ENCODE data around the gene NKAIN2. TPM values are rescaled to one million over a fixed set of nuclear protein-coding genes. Genes with fewer than 3 reads are reported as not detected.
"Not testable (repeated sequence)": the region's sequence is repeated elsewhere in the genome, so short reads cannot be mapped to it uniquely, and the experiment has no call there.

NKAIN2 gene
- total RNA-seq, 1 experiment from 2014 or later: 2.7 TPM

- TF ChIP-seq CTCF (IDR thresholded peaks at IDR 0.05; ENCODE audit: unreplicated experiment): no peak
- POLR2A ChIA-PET: no interaction called here
- Mint-ChIP-seq H3K36me3 (ENCODE audit: insufficient read depth, unreplicated experiment) (no peaks in the 10 kb centered on the region), H3K27ac (ENCODE audit: low read depth, unreplicated experiment) (no peak overlapping the region), H3K27me3 (ENCODE audit: insufficient read depth, unreplicated experiment) (no peaks in the 10 kb centered on the region), H3K4me1 (ENCODE audit: insufficient read depth, unreplicated experiment) (no peaks in the 10 kb centered on the region), H3K4me3 (ENCODE audit: unreplicated experiment) (no peak overlapping the region), H3K9me3 (ENCODE audit: unreplicated experiment) (no peaks in the 10 kb centered on the region)
- DNase-seq (ENCODE audit: unreplicated experiment): no peak
- BruUV-seq (replicated peaks): no TSS peak
- intact Hi-C loops (cut with micrococcal nuclease): no loop called here
- CTCF ChIA-PET: no interaction called here
Measured at GRCh38 chr6:123980311-123980710, 176.6 kb downstream of the NKAIN2 start.

GRCh38 chr6:123986938-123987337, 183.3 kb downstream of the NKAIN2 start:
- H3K27me3 Mint-ChIP-seq (ENCODE audit: insufficient read depth, unreplicated experiment): no peaks in the 10 kb centered on the region
- H3K27ac Mint-ChIP-seq (ENCODE audit: low read depth, unreplicated experiment): no peak overlapping the region
- intact Hi-C loops (cut with micrococcal nuclease): no loop called here
- DNase-seq (ENCODE audit: unreplicated experiment): no peak
- ChIA-PET POLR2A (no interaction called here), CTCF (no interaction called here)
- H3K9me3 Mint-ChIP-seq (ENCODE audit: unreplicated experiment): no peaks in the 10 kb centered on the region
- H3K4me1 Mint-ChIP-seq (ENCODE audit: insufficient read depth, unreplicated experiment): no peaks in the 10 kb centered on the region
- no peaks in the 10 kb centered on the region for H3K36me3 Mint-ChIP-seq (ENCODE audit: insufficient read depth, unreplicated experiment)
- BruUV-seq (replicated peaks): no TSS peak
- no peak for TF ChIP-seq CTCF (IDR thresholded peaks at IDR 0.05; ENCODE audit: unreplicated experiment)
- H3K4me3 Mint-ChIP-seq (ENCODE audit: unreplicated experiment): no peak overlapping the region

GRCh38 chr6:123989918-123990317, 186.3 kb downstream of the NKAIN2 start:
- H3K36me3 Mint-ChIP-seq (ENCODE audit: insufficient read depth, unreplicated experiment); intact Hi-C loops (cut with micrococcal nuclease); H3K4me3 Mint-ChIP-seq (ENCODE audit: unreplicated experiment); H3K9me3 Mint-ChIP-seq (ENCODE audit: unreplicated experiment); H3K27ac Mint-ChIP-seq (ENCODE audit: low read depth, unreplicated experiment); BruUV-seq (replicated peaks); CTCF ChIA-PET; H3K4me1 Mint-ChIP-seq (ENCODE audit: insufficient read depth, unreplicated experiment); POLR2A ChIA-PET; H3K27me3 Mint-ChIP-seq (ENCODE audit: insufficient read depth, unreplicated experiment); DNase-seq (ENCODE audit: unreplicated experiment): not testable (repeated sequence)

GRCh38 chr6:123990376-123990775, 186.7 kb downstream of the NKAIN2 start:
- H3K36me3 Mint-ChIP-seq (ENCODE audit: insufficient read depth, unreplicated experiment): no peaks in the 10 kb centered on the region
- BruUV-seq (replicated peaks): no TSS peak
- no peak for TF ChIP-seq CTCF (IDR thresholded peaks at IDR 0.05; ENCODE audit: unreplicated experiment)
- intact Hi-C loops (cut with micrococcal nuclease): no loop called here
- H3K27me3 Mint-ChIP-seq (ENCODE audit: insufficient read depth, unreplicated experiment): no peaks in the 10 kb centered on the region
- peaks cover 6% of the 10 kb centered on the region for H3K4me1 Mint-ChIP-seq (ENCODE audit: insufficient read depth, unreplicated experiment)
- CTCF ChIA-PET: interaction anchor here (1.0 kb wide), 1 partner anchor 24 kb away, joined by 3 read pairs; no protein-coding TSS in a partner anchor
- H3K9me3 Mint-ChIP-seq (ENCODE audit: unreplicated experiment): no peaks in the 10 kb centered on the region
- no peak overlapping the region for H3K4me3 Mint-ChIP-seq (ENCODE audit: unreplicated experiment)
- no peak for DNase-seq (ENCODE audit: unreplicated experiment)
- no peak overlapping the region for H3K27ac Mint-ChIP-seq (ENCODE audit: low read depth, unreplicated experiment)
- POLR2A ChIA-PET: no interaction called here

- DNase-seq (ENCODE audit: unreplicated experiment): no peak
- H3K9me3 Mint-ChIP-seq (ENCODE audit: unreplicated experiment): no peaks in the 10 kb centered on the region
- no peak for TF ChIP-seq CTCF (IDR thresholded peaks at IDR 0.05; ENCODE audit: unreplicated experiment)
- intact Hi-C loops (cut with micrococcal nuclease): no loop called here
- H3K4me1 Mint-ChIP-seq (ENCODE audit: insufficient read depth, unreplicated experiment): peaks cover 6% of the 10 kb centered on the region
- H3K27ac Mint-ChIP-seq (ENCODE audit: low read depth, unreplicated experiment): no peak overlapping the region
- no peaks in the 10 kb centered on the region for H3K27me3 Mint-ChIP-seq (ENCODE audit: insufficient read depth, unreplicated experiment)
- no peak overlapping the region for H3K4me3 Mint-ChIP-seq (ENCODE audit: unreplicated experiment)
- CTCF ChIA-PET: interaction anchor here (0.5 to 1.3 kb wide), 3 partner anchors 22 to 206 kb away, joined by 3 to 4 read pairs (median 3); no protein-coding TSS in a partner anchor
- no TSS peak for BruUV-seq (replicated peaks)
- no peaks in the 10 kb centered on the region for H3K36me3 Mint-ChIP-seq (ENCODE audit: insufficient read depth, unreplicated experiment)
- POLR2A ChIA-PET: no interaction called here
Measured at GRCh38 chr6:123994168-123994567, 190.5 kb downstream of the NKAIN2 start.
